Stimulated activated CD4-positive, alpha-beta T cell treated with anti-CD3 and anti-CD28 coated beads, Interleukin-15, amount 100 ng/mL, for 24 hours (primary cell): ENCODE measurements around the gene HCRTR1.
A peak's percentile ranks its signal among the peaks of the same experiment; 100 is the strongest.

Source experiments
- DNase-seq: peaks from one replicate; pipeline ENCODE4 v3.0.0-alpha.2; 2020

Gene HCRTR1

GRCh38 chr1:31626223-31627207 is 9.0 kb downstream of the HCRTR1 start:
- DNase-seq = no peak

GRCh38 chr1:31627301-31627929 is 9.9 kb downstream of the HCRTR1 start:
- DNase-seq = no peak

GRCh38 chr1:31627930-31628559 is 10.6 kb downstream of the HCRTR1 start:
- no peak for DNase-seq

- no peak for DNase-seq
Measured at GRCh38 chr1:31628931-31629556, 11.6 kb downstream of the HCRTR1 start.

GRCh38 chr1:31632649-31633048 is 15.2 kb downstream of the HCRTR1 start:
- no peak for DNase-seq

- peak; percentile 53 for DNase-seq
Measured at GRCh38 chr1:31633117-31633516, 15.6 kb downstream of the HCRTR1 start.

GRCh38 chr1:31637915-31638673 is 20.6 kb downstream of the HCRTR1 start:
- no peak for DNase-seq

- no peak for DNase-seq
Measured at GRCh38 chr1:31639543-31639942, 22.1 kb downstream of the HCRTR1 start.

GRCh38 chr1:31640179-31640578 is 22.7 kb downstream of the HCRTR1 start:
- no peak for DNase-seq

- DNase-seq = no peak
Measured at GRCh38 chr1:31640964-31641363, 23.5 kb downstream of the HCRTR1 start.

- DNase-seq = no peak
Measured at GRCh38 chr1:31642366-31642765, 24.9 kb downstream of the HCRTR1 start.

GRCh38 chr1:31642897-31643296 is 25.4 kb downstream of the HCRTR1 start:
- no peak for DNase-seq

- no peak for DNase-seq
Measured at GRCh38 chr1:31643976-31644559, 26.6 kb downstream of the HCRTR1 start.

GRCh38 chr1:31644560-31645273 is 27.2 kb downstream of the HCRTR1 start, which contains the start of gene PEF1:
Gene PEF1 (minus strand): TSS chr1:31644876. CDS start chr1:31644864, 12 bp downstream.
- DNase-seq = peak; percentile 100

GRCh38 chr1:31645274-31645568 is 27.7 kb downstream of the HCRTR1 start:
- DNase-seq = no peak

GRCh38 chr1:31646259-31646960 is 28.9 kb downstream of the HCRTR1 start:
- no peak for DNase-seq

GRCh38 chr1:31647106-31647505 is 29.6 kb downstream of the HCRTR1 start:
- DNase-seq = no peak

GRCh38 chr1:31648190-31648589 is 30.7 kb downstream of the HCRTR1 start:
- no peak for DNase-seq

- DNase-seq = no peak
Measured at GRCh38 chr1:31648641-31649357, 31.3 kb downstream of the HCRTR1 start.
